DOHH2 (cell line): Measurements from ENCODE around the gene WDFY3.

Source experiments
- CTCF ChIP-seq: fragments of 200-600 bp; sonication (generic); IDR thresholded peaks from one replicate; pipeline ENCODE4 v1.5.1; 2014; ENCODE audit warnings: antibody characterized with exemption, mild to moderate bottlenecking, low read depth, low read length; ENCODE audit not compliant: poor library complexity, severe bottlenecking
- EZH2phosphoT487 ChIP-seq: fragments of 200-600 bp; sonication (generic); IDR thresholded peaks from 2 replicates; pipeline ENCODE4 v1.6.1; 2017; ENCODE audit warnings: borderline replicate concordance, mild to moderate bottlenecking, antibody characterized with exemption, low read length, moderate library complexity, mixed read lengths

- TF ChIP-seq CTCF (no peak), EZH2phosphoT487 (no peak)
These were observed 158.2 kb downstream of the WDFY3 start for GRCh38 chr4:84808332-84808731.
